ENCODE results near the gene PRKCE.

DNA sequence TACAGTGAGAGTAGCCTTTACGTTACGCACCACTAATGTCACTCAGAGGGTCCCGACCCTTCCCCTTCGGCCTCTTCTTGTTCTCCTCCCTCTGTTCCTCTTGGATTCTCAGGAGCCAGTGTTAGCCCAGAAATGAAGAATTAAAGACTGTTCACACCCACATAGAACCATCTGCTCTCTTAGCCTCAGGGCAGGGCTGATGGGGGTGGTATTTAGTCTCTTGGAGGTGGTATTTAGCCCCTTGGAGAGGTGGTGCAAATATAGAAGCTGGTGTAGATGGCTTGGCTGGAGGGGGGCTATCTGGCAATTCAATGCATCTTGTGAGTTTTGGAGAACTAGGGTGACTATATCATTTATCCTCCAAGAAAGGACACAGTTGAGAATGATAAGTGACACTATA lies 286.5 kb downstream of the PRKCE start:
- TF ChIP-seq, protein P1, sequence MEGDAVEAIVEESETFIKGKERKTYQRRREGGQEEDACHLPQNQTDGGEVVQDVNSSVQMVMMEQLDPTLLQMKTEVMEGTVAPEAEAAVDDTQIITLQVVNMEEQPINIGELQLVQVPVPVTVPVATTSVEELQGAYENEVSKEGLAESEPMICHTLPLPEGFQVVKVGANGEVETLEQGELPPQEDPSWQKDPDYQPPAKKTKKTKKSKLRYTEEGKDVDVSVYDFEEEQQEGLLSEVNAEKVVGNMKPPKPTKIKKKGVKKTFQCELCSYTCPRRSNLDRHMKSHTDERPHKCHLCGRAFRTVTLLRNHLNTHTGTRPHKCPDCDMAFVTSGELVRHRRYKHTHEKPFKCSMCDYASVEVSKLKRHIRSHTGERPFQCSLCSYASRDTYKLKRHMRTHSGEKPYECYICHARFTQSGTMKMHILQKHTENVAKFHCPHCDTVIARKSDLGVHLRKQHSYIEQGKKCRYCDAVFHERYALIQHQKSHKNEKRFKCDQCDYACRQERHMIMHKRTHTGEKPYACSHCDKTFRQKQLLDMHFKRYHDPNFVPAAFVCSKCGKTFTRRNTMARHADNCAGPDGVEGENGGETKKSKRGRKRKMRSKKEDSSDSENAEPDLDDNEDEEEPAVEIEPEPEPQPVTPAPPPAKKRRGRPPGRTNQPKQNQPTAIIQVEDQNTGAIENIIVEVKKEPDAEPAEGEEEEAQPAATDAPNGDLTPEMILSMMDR (conservative IDR thresholded peaks at IDR 0.05; ENCODE audit: low read length) = no peak
- no peak for TF ChIP-seq EZH2phosphoT487 (IDR thresholded peaks at IDR 0.05; ENCODE audit: borderline replicate concordance, low read depth, low read length)

Data from OCI-LY7 (cell line).